ENCODE results near the gene C16orf87.
"Not testable (repeated sequence)": the region's sequence is repeated elsewhere in the genome, so short reads cannot be mapped to it uniquely, and the experiment has no call there.

The C16orf87 gene

DNA sequence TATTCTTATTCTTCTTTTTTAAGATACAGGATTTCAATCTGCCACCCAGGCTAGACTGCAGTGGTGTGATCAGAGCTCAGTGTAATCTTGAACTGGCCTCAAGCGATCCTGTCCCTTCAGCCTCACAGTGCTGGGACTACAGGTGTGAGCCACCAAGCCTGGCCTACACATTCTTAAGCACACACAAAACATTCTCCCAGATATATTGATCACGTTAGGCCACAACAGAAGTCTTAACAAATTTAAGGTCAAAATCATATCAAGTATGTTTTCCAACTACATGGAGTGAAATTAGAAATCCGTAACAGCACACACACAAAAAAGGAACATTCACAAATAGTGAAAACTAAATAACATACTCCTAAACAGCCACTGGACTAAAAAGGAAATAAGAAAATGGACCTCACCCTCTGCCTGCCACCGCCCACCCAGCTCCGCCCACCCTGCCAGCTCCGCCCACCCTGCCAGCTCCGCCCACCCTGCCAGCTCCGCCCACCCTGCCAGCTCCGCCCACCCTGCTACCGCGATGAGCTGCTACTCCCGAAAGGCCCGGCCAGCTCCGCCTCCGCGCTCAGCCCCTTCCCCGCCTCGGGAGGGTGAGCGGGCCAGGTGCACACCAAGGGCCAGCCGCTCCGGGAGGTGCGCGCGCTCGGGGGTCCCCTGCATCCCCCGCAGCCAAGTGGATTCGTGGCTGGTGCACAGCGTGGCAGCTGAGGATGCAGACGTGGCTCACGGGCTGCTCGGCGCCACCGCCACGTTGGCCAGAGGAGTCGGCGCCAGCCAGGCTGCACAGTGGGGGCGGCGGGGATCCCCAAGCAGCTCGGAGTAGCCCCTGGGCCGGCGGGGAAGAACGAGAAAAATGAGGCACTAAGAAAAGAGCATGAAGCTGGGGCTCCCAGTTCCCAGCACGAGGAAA is 41.2 kb downstream of the C16orf87 start:
- H3K4me3 ChIP-seq (ENCODE audit: low read length) = peak overlapping the region; percentile 55
- DNase-seq (ENCODE audit: low read depth) = peak; percentile 77
- TF ChIP-seq, protein P1, sequence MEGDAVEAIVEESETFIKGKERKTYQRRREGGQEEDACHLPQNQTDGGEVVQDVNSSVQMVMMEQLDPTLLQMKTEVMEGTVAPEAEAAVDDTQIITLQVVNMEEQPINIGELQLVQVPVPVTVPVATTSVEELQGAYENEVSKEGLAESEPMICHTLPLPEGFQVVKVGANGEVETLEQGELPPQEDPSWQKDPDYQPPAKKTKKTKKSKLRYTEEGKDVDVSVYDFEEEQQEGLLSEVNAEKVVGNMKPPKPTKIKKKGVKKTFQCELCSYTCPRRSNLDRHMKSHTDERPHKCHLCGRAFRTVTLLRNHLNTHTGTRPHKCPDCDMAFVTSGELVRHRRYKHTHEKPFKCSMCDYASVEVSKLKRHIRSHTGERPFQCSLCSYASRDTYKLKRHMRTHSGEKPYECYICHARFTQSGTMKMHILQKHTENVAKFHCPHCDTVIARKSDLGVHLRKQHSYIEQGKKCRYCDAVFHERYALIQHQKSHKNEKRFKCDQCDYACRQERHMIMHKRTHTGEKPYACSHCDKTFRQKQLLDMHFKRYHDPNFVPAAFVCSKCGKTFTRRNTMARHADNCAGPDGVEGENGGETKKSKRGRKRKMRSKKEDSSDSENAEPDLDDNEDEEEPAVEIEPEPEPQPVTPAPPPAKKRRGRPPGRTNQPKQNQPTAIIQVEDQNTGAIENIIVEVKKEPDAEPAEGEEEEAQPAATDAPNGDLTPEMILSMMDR (IDR thresholded peaks at IDR 0.05; ENCODE audit: insufficient read depth, low read depth, low read length, missing control alignments) = no peak

GRCh38 chr16:46788891-46789474 is 42.0 kb downstream of the C16orf87 start:
- no peak overlapping the region for H3K4me3 ChIP-seq (ENCODE audit: low read length)
- no peak for DNase-seq (ENCODE audit: low read depth)
- TF ChIP-seq, protein P1 (IDR thresholded peaks at IDR 0.05; ENCODE audit: insufficient read depth, low read depth, low read length, missing control alignments) = no peak

DNA sequence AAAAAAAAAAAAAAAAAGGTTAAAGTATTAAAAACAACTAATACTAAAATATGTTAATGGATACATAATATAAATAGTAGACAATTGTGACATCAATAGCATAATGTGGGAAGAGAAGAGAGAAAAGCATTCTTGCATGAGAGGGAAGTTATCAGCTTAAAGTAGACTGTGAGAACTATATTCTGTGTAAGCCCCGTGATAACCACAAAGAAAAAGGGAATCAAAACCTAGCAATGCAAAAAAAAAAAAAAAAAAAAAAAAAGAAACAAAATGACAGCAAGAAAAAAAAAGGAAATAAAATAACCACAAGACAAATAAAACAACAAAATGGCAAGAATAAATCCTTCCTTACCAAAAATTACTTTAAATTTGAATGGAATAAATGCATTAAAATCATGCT is 43.1 kb downstream of the C16orf87 start:
- TF ChIP-seq, protein P1 (IDR thresholded peaks at IDR 0.05; ENCODE audit: insufficient read depth, low read depth, low read length, missing control alignments) = no peak
- DNase-seq (ENCODE audit: low read depth) = no peak
- H3K4me3 ChIP-seq (ENCODE audit: low read length) = no peak overlapping the region

DNA sequence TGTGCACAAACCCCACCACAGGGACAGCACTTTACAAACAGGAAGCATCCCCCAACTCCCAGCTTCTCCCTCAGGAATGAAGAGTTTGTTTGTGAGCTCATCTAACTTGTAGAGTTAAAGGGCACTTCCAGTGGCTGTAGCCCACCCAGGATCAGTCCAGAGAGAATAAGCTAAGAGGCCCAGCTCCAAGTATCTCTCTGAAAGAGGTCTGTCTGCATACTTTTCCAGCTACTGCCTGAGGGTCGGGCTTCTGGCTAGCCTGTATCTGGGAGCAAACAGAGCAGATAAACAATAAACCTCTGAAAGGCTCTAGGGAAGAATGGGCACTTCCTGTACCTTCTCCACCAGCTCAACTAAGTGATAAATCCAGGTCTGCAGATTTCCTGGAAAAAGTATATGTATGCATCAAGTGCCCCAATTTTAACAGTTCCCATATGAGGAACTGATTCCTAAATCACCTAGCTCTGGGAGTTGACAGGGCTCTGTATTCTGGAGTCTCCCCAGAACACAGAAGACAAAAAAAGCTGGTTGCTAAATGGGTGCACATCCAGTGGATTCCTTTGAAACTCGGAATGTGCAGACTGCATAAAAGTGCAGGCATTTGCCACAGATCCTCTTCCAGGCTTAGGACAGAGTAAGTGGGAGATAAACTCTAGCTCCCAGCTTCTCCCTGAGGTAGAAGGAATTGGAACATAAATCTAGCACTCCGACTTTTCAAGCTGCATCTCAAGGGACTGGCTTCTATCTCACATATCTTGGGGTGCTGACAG is 45.7 kb downstream of the C16orf87 start:
- no peak overlapping the region for H3K4me3 ChIP-seq (ENCODE audit: low read length)
- TF ChIP-seq, protein P1 (IDR thresholded peaks at IDR 0.05; ENCODE audit: insufficient read depth, low read depth, low read length, missing control alignments) = no peak
- no peak for DNase-seq (ENCODE audit: low read depth)

- DNase-seq (ENCODE audit: low read depth) = peak; percentile 19
- not testable (repeated sequence) for H3K4me3 ChIP-seq (ENCODE audit: low read length)
Measured at GRCh38 chr16:46784569-46784968, 46.4 kb downstream of the C16orf87 start.

- TF ChIP-seq, protein P1 (IDR thresholded peaks at IDR 0.05; ENCODE audit: insufficient read depth, low read depth, low read length, missing control alignments) = no peak
- no peak overlapping the region for H3K4me3 ChIP-seq (ENCODE audit: low read length)
- no peak for DNase-seq (ENCODE audit: low read depth)
Measured at GRCh38 chr16:46783800-46784199, 47.2 kb downstream of the C16orf87 start.

- TF ChIP-seq, protein P1 (IDR thresholded peaks at IDR 0.05; ENCODE audit: insufficient read depth, low read depth, low read length, missing control alignments) = no peak
- H3K4me3 ChIP-seq (ENCODE audit: low read length) = no peak overlapping the region
- DNase-seq (ENCODE audit: low read depth) = no peak
Measured at GRCh38 chr16:46782320-46782719, 48.7 kb downstream of the C16orf87 start.

Measured in epithelial cell of esophagus (primary cell).